GM19438 (cell line): ENCODE results near the gene ZNF354C.
A peak's percentile ranks its signal among the peaks of the same experiment; 100 is the strongest.
"Not testable (repeated sequence)": the region's sequence is repeated elsewhere in the genome, so short reads cannot be mapped to it uniquely, and the experiment has no call there.

Source experiments
- ATAC-seq: cut with Tn5 transposase; IDR thresholded peaks from one replicate; pipeline ENCODE4 v1.9.1; 2021; ENCODE audit warnings: low read depth; ENCODE audit not compliant: unreplicated experiment

The ZNF354C gene

DNA sequence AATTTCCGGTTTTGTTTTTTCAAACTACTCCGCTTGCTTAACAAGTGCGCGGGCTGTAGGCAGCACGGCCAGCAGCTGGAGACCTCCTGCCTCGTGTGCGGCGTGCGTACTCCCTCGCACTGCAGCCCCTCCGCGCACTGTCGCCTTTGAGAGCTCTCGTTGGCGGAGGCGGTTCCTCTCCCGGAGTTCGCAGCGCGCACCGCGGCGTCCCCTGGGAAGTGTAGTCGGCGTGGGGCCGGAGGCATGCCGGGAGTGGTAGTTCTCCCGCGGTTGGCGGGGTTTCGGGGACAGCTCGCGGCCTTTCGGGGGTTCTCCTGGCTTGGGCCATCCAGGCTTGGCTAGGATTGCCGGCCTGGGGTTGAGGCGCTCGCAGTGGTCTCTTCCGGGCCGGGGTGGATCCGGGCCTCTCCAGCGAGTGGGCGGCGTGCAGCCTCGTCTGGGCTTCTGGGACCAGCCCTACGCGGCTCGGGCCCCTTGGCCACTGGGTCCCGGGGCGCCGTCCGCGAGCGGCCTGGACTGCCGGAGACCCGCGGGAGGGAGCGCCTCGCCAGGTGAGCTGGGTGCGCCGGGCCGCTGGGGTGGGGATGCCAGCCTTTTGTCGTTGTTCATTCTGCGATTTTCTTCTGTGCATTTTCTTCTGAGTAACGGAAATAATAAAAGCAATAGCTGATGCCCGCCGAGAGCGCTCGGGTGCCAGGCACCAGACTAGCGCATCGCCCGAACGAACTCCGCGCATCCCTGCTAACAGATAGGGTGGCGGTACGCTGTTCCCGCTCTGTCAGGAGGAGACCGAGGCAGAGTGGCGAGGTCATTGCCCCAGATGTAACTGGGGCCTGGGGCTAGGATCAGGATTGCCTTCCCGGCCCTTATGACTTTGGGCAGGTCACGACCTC, at the start of gene ZNF354C:
ZNF354C (plus strand) TSS at position 258 of the 893 bp plus-strand sequence. CDS start 1,696 bp downstream, outside the sequence.
- peak; percentile 85 for ATAC-seq

- peak; percentile 86 for ATAC-seq
Observed at GRCh38 chr5:179023528-179024189, 36.5 kb upstream of the ZNF354C start, which contains the start of gene ZNF879. Gene ZNF879, plus strand, starts transcription at chr5:179023804. Its CDS starts 1,201 bp downstream, at chr5:179025005.

DNA sequence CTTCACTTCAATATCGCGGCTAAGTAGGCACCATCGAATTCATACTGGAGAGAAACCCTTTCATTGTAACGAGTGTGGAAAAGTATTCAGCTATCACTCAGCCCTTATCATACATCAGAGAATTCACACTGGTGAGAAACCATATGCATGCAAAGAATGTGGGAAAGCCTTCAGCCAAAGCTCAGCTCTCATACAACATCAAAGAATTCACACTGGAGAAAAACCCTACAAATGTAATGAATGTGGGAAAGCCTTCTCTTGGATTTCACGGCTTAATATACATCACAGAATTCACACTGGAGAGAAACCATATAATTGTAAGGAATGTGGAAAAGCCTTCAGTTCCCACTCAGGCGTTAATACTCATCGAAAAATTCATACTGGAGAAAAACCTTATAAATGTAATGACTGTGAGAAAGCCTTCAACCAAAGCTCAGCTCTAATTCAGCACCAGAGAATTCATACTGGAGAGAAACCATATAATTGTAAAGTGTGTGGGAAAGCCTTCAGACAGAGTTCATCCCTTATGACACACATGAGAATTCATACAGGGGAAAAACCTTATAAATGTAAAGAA, 27.1 kb upstream of the ZNF354C start:
- ATAC-seq = no peak

GRCh38 chr5:179044765-179045164, 15.4 kb upstream of the ZNF354C start:
- no peak for ATAC-seq

DNA sequence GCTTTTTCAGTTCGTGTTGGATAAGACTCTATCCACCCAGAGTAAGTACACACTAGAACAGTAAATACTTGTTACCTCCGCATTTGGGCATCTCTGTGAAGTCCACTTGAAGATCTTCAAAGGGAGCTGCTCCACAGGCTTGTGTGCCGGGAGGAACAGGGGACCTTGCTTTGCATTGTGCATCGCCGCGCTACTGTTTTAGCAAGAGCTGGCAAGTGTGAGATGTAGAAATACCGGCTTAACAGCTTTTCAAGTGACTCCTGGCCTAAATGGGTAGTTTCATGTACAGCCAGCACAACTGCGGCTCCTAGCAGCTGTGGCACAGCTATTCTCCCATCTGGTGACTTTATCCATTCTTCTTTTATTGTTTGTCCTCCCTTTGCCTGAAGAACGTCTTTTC, 8.4 kb upstream of the ZNF354C start:
- no peak for ATAC-seq

GRCh38 chr5:179054036-179054785, 6.0 kb upstream of the ZNF354C start:
- ATAC-seq = no peak

GRCh38 chr5:179054876-179055275, 5.3 kb upstream of the ZNF354C start:
- no peak for ATAC-seq

GRCh38 chr5:179055436-179055835, 4.7 kb upstream of the ZNF354C start:
- ATAC-seq = no peak

DNA sequence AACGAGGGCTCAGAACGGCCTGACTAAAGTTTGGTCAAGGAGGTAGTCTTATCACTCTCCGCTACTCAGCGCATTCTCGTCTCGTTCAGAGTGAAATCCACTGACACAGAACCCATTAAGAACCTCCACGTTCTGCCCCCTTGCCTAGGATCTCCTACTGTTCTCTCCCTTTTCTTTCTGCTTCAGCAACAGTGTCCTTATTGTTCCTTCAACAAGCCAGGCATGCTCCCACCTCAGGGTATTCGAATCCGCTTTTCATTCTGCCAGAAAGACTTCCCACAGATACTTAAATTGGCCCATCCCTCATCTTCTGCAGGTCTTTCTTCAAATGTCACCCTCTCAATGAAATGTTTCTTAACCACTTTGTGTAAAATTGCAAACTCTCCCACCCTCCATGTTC, 4.3 kb upstream of the ZNF354C start:
- no peak for ATAC-seq

- no peak for ATAC-seq
Observed at GRCh38 chr5:179061025-179061424, 852 bp downstream of the ZNF354C start.

GRCh38 chr5:179065703-179066102, 5.5 kb downstream of the ZNF354C start:
- no peak for ATAC-seq

- ATAC-seq = no peak
Observed at GRCh38 chr5:179079165-179079987, 19.2 kb downstream of the ZNF354C start.

DNA sequence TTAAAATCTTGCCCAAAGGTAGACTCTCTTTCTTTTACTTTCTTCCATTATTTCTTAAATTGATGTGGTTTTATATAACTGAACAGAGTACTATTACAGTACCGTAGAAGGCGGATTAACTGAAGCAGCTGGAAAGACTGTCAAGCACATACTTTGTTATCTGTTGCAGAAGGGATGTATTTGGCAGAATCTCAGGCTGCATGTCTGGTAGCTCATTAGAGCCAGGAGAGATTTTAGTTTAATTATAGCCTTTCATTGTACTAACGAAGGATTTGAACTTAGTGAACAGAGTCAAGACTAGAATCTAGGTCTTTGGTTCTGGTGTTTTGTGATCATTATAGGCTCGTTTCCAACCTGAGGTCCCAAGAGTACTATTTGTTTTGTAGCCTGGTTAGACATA, 20.6 kb downstream of the ZNF354C start:
- no peak for ATAC-seq

DNA sequence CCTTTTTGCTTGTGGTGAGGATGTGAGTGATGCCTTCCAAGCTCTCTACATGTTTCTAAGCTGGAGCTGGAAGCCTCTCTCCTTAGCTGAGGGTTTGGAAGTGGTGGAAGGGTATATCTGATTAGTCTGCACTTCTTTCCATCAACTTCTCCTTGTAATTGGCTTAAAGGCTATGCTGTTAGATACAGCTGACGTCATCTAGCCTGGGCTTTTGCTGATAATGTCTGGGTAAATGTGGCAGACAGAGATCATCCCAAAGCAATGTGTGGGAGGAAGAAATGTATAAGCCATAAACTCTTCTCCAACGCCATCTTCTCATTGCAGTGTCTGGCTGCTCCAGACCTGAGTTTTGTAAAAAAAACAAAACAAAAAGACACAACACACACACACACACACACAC, 29.3 kb downstream of the ZNF354C start:
- no peak for ATAC-seq

DNA sequence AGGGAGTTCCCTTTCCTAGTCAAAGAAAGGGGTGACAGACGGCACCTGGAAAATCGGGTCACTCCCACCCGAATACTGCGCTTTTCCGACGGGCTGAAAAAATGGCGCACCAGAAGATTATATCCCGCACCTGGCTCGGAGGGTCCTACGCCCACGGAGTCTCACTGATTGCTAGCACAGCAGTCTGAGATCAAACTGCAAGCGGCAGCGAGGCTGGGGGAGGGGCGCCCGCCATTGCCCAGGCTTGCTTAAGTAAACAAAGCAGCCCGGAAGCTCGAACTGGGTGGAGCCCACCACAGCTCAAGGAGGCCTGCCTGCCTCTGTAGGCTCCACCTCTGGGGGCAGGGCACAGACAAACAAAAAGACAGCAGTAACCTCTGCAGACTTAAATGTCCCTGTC, 41.1 kb downstream of the ZNF354C start:
- not testable (repeated sequence) for ATAC-seq

DNA sequence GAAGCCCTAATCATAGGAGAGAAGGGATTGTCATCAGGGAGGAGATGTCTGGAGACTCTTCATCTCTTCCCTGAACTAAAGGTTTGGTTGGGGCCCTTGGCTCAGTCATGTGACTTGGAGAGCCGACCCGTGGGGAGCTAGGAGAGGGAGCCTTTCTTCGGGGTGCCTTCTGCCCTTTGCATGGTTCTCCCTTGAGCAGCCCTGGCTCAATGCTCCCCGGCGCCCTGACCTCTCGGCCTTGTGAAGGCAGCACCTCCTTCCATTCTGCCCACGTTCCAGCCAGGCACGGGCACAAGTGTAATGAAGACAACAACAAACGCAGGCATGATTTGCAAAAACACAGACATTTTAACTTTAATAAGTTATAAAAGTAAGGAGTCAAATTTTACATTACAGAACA, 50.4 kb downstream of the ZNF354C start:
- ATAC-seq = no peak

DNA sequence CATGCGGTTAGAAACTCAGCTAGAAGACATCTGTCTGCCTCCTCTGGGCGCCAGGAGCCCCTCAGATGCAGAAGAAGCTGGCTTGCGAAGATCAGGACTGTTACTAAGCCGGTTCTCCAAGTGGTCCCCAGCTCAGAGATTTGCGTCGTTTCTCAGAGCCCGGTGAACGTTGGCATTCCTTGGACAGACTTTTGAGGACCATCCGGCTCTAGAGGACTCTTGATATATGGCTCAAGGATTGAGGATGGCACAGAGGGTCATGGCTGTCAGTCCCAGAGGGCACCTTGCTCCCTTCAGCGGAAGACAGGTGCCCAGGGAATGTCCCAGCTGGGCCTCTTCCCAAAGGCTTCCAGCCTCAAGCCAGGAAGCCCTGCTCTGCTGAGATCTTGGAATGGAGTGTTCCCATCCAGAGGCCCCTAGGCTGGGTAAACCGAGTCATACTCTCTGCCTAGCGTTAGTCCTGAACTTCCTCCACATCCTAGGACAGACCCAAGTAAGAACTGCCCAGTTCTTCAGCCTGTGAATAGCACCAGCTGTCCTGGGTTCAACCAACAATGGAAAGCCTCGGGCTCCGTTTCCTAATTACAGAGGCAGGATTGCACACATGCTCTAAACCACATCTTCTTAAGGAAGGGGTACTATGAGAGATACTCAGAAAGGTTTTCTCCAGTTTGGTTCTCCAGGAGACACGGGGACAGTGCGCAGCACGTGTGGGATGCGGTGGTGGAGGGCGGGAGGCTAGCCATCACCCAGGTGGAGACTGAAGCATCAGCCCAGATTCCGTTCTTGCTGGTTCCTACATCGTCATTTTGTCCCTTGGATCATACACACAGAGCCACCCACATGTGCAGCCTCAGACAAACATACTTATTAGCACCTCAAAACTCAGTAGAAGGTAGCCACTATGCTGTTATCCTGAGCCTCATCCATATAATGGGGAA, 51.4 kb downstream of the ZNF354C start:
- no peak for ATAC-seq

DNA sequence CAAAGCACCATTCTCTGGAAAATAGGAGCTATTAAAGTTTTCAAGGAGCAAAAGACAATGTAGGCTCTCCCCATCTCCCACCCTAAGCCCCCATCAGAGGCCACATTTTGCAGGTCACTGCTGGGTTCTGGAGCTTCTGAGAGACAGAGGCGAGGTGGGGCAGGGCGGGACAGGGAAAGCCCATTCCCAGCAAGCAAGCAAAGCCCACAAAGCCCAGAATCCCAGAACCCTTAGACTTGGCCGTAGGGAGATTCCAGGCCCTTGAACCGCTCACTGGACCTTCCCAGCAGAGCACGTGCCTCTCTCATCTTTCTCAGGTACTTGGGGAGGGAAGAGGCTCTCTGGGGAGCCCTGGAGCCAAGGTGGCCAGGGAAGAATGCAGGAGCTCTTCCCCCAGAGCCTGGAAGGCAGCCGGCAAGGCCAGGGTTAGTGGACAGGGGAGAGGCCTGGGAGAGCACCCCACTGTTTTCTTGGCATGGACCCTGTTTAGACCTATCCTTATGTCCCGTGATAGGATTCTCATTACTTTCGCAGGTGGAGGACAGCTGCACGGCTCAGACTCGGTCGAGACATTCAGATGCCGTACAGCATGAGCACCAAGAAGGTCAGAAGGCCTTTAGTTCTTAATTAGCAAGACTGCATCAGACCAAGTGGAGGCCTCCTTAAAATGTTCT, 52.4 kb downstream of the ZNF354C start:
- no peak for ATAC-seq
